Activated CD8-positive, alpha-beta memory T cell treated with anti-CD3 and anti-CD28 coated beads, Interleukin-2, amount 10 ng/mL, durations not matched to agents 7 days and 5 days (primary cell): ENCODE measurements around the gene USP34. TPM values are rescaled to one million over a fixed set of nuclear protein-coding genes. Genes with fewer than 3 reads are reported as not detected.

ENCODE experiments used
- ATAC-seq: fragments of 150-1000 bp; cut with Tn5 transposase; one replicate; pipeline ENCODE4 v1.10.0; 2021; ENCODE audit warnings: moderate library complexity
- CTCF ChIA-PET: fragments of 350-600 bp; sonication (Branson Sonifier 250); formaldehyde crosslinking; loops from one replicate; lab custom pipeline; 2021; ENCODE audit warnings: antibody characterized with exemption; lab: Charles Lee
- DNase-seq: peaks from one replicate; pipeline ENCODE4 v3.0.0-alpha.2; 2020
- H3K27ac Mint-ChIP-seq: one replicate; pipeline ENCODE4 v1.8.0; 2021; ENCODE audit warnings: mild to moderate bottlenecking, mixed read lengths
- H3K27me3 Mint-ChIP-seq: one replicate; pipeline ENCODE4 v1.8.0; 2021; ENCODE audit warnings: mixed read lengths
- H3K36me3 Mint-ChIP-seq: one replicate; pipeline ENCODE4 v1.8.0; 2021; ENCODE audit warnings: mild to moderate bottlenecking, mixed read lengths
- H3K4me1 Mint-ChIP-seq: one replicate; pipeline ENCODE4 v1.8.0; 2021; ENCODE audit warnings: mixed read lengths
- H3K4me3 Mint-ChIP-seq: one replicate; pipeline ENCODE4 v1.8.0; 2021; ENCODE audit warnings: mild to moderate bottlenecking, moderate library complexity, mixed read lengths
- H3K9me3 Mint-ChIP-seq: one replicate; pipeline ENCODE4 v1.8.0; 2022; ENCODE audit warnings: low read depth, mixed read lengths
- total RNA-seq, 2 experiments: library from RNA; stranded (reverse); gene quantifications; one replicate each; pipeline ENCODE4 v1.2.3, GENCODE V29; 2021

The USP34 gene
- total RNA-seq, 2 experiments from 2014 or later, result 70.3 to 93.7 TPM

DNA sequence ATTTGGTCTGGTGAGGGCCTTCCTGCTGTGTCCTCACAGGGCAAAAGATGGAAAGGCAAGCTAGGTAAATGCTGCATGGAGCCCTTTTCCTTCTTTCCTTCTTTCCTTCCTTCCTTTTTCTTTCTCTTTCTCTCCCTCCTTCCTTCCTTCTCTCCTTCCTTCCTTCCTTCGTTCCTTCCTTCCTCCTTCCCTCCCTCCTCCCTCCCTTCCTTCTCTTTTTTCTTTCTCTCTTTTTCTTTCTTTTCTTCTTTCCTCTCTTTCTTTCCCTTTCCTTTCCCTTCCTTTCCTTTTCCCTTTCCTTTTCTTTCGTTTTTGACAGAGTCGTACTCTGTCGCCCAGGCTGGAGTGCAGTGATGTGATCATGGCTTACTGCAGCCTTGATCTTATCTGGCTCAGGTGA is 332.0 kb downstream of the USP34 start:
- no peak for ATAC-seq
- peaks cover 2% of the 10 kb centered on the region for H3K4me1 Mint-ChIP-seq
- no peaks in the 10 kb centered on the region for H3K27me3 Mint-ChIP-seq
- no peak for DNase-seq
- H3K9me3 Mint-ChIP-seq, result no peaks in the 10 kb centered on the region
- H3K36me3 Mint-ChIP-seq, result peaks cover 7% of the 10 kb centered on the region
- CTCF ChIA-PET, result no interaction called here
- no peak overlapping the region for H3K4me3 Mint-ChIP-seq
- H3K27ac Mint-ChIP-seq, result no peak overlapping the region

Other genes with a start within 250 kb of the USP34 start
- 100 to 1,000 TPM; 198 to 203 TPM for gene XPO1, start 67.3 kb upstream of the USP34 start, total RNA-seq